ENCODE measurements around the gene GATAD2A.

- TF ChIP-seq CTCF (IDR thresholded peaks at IDR 0.05 in 2 of 3, conservative IDR thresholded peaks at IDR 0.05 in 1 of 3; ENCODE audit: control insufficient read depth in 2 of 3, extremely low read depth in 1 of 3, insufficient read depth in 1 of 3, low read depth in 3 of 3, low read length in 3 of 3) (no peak), SRF (IDR thresholded peaks at IDR 0.05; ENCODE audit: low read depth in 2 of 2, low read length in 2 of 2) (no peak), EP300 (IDR thresholded peaks at IDR 0.05; ENCODE audit: borderline replicate concordance in 1 of 2, control insufficient read depth in 1 of 2, low read depth in 2 of 2, low read length in 2 of 2) (no peak)
- TF ChIP-seq, protein P1, sequence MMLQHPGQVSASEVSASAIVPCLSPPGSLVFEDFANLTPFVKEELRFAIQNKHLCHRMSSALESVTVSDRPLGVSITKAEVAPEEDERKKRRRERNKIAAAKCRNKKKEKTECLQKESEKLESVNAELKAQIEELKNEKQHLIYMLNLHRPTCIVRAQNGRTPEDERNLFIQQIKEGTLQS (IDR thresholded peaks at IDR 0.05; ENCODE audit: borderline replicate concordance, extremely low read depth, low read depth, low read length): no peak
Observed at GRCh38 chr19:19550972-19551852, 145.7 kb downstream of the GATAD2A start.

Data from GM12878 (cell line).